ENCODE data around the gene SLC7A10. TPM values are rescaled to one million over a fixed set of nuclear protein-coding genes. Genes with fewer than 3 reads are reported as not detected.

The SLC7A10 gene
- polyA plus RNA-seq, 1 of the 3 experiments (the other 2 are of a cell fraction) = 0.02 TPM

DNA sequence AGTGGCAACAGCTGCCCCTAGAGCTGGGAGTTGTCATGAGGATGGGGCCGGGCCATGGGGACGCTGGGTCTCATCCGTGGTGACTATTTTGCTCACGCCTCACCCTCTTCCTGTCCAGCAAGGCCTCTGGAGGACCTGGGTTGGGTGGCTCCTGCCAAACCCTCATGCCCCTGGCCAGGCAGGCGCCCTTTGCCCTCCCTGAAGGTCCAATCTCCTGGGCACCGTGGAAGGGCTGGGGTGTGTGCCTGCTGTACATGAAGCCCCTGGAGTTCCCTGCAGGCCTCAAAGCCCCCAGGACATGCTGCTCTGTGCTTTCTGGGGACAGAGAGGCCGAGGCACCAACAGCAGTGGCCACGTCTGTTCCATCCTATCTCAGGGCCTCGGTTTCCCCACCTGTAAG, 17.7 kb downstream of the SLC7A10 start:
- ChIA-PET POLR2A (no interaction called here), CTCF (interaction anchor here (1.0 to 1.4 kb wide), 4 partner anchors 13 to 570 kb away, joined by 3 to 6 read pairs (median 4); no protein-coding TSS in a partner anchor)
- no peak overlapping the region for H3K4me2 ChIP-seq

More for the DNA sequence above, 17.7 kb downstream of the SLC7A10 start:
- TF ChIP-seq FOSL2 (IDR thresholded peaks at IDR 0.05; ENCODE audit: borderline replicate concordance, low read depth) = no peak
- no peak for TF ChIP-seq GATA2 (CRISPR knock-in tag; IDR thresholded peaks at IDR 0.05)
- no peak for TF ChIP-seq RFX5 (IDR thresholded peaks at IDR 0.05; ENCODE audit: low read length)
- no peak for TF ChIP-seq EP300 (IDR thresholded peaks at IDR 0.05; ENCODE audit: borderline replicate concordance in 1 of 2, low read depth in 1 of 2, low read length in 1 of 2)
- no peak for TF ChIP-seq RAD21 (IDR thresholded peaks at IDR 0.05; ENCODE audit: low read length)
- no peak for TF ChIP-seq TEAD4 (IDR thresholded peaks at IDR 0.05; ENCODE audit: borderline replicate concordance, insufficient read depth)
- TF ChIP-seq MXI1 (IDR thresholded peaks at IDR 0.05; ENCODE audit: low read depth, low read length) = no peak
- TF ChIP-seq, protein P1, sequence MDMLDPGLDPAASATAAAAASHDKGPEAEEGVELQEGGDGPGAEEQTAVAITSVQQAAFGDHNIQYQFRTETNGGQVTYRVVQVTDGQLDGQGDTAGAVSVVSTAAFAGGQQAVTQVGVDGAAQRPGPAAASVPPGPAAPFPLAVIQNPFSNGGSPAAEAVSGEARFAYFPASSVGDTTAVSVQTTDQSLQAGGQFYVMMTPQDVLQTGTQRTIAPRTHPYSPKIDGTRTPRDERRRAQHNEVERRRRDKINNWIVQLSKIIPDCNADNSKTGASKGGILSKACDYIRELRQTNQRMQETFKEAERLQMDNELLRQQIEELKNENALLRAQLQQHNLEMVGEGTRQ (IDR thresholded peaks at IDR 0.05; ENCODE audit: borderline replicate concordance, low read depth, low read length) = no peak
- no peak for TF ChIP-seq TCF12 (IDR thresholded peaks at IDR 0.05)
- TF ChIP-seq, protein P2, sequence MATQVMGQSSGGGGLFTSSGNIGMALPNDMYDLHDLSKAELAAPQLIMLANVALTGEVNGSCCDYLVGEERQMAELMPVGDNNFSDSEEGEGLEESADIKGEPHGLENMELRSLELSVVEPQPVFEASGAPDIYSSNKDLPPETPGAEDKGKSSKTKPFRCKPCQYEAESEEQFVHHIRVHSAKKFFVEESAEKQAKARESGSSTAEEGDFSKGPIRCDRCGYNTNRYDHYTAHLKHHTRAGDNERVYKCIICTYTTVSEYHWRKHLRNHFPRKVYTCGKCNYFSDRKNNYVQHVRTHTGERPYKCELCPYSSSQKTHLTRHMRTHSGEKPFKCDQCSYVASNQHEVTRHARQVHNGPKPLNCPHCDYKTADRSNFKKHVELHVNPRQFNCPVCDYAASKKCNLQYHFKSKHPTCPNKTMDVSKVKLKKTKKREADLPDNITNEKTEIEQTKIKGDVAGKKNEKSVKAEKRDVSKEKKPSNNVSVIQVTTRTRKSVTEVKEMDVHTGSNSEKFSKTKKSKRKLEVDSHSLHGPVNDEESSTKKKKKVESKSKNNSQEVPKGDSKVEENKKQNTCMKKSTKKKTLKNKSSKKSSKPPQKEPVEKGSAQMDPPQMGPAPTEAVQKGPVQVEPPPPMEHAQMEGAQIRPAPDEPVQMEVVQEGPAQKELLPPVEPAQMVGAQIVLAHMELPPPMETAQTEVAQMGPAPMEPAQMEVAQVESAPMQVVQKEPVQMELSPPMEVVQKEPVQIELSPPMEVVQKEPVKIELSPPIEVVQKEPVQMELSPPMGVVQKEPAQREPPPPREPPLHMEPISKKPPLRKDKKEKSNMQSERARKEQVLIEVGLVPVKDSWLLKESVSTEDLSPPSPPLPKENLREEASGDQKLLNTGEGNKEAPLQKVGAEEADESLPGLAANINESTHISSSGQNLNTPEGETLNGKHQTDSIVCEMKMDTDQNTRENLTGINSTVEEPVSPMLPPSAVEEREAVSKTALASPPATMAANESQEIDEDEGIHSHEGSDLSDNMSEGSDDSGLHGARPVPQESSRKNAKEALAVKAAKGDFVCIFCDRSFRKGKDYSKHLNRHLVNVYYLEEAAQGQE (IDR thresholded peaks at IDR 0.05; ENCODE audit: low read depth, low read length) = no peak
- no peak for TF ChIP-seq ELF1 (IDR thresholded peaks at IDR 0.05)
- TF ChIP-seq NRF1 (IDR thresholded peaks at IDR 0.05; ENCODE audit: low read depth, low read length) = no peak
- TF ChIP-seq CHD2 (IDR thresholded peaks at IDR 0.05; ENCODE audit: low read length, partially characterized antibody) = no peak
- TF ChIP-seq, protein P3, sequence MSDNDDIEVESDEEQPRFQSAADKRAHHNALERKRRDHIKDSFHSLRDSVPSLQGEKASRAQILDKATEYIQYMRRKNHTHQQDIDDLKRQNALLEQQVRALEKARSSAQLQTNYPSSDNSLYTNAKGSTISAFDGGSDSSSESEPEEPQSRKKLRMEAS (IDR thresholded peaks at IDR 0.05; ENCODE audit: low read depth) = no peak
- TF ChIP-seq NFIC (IDR thresholded peaks at IDR 0.05; ENCODE audit: borderline replicate concordance) = no peak
- TF ChIP-seq MEF2A (IDR thresholded peaks at IDR 0.05; ENCODE audit: borderline replicate concordance, low read depth) = no peak
- TF ChIP-seq, protein P4, sequence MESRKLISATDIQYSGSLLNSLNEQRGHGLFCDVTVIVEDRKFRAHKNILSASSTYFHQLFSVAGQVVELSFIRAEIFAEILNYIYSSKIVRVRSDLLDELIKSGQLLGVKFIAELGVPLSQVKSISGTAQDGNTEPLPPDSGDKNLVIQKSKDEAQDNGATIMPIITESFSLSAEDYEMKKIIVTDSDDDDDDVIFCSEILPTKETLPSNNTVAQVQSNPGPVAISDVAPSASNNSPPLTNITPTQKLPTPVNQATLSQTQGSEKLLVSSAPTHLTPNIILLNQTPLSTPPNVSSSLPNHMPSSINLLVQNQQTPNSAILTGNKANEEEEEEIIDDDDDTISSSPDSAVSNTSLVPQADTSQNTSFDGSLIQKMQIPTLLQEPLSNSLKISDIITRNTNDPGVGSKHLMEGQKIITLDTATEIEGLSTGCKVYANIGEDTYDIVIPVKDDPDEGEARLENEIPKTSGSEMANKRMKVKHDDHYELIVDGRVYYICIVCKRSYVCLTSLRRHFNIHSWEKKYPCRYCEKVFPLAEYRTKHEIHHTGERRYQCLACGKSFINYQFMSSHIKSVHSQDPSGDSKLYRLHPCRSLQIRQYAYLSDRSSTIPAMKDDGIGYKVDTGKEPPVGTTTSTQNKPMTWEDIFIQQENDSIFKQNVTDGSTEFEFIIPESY (IDR thresholded peaks at IDR 0.05; ENCODE audit: borderline replicate concordance, low read depth) = no peak
- TF ChIP-seq GABPA (IDR thresholded peaks at IDR 0.05; ENCODE audit: low read depth) = no peak
- H4K20me1 ChIP-seq (ENCODE audit: insufficient read depth) = no peaks in the 10 kb centered on the region
- DNase-seq = peak; percentile 28
- H3K9me3 ChIP-seq = no peaks in the 10 kb centered on the region
- no peaks in the 10 kb centered on the region; a peak in 1 of 4 replicates for H3K4me1 ChIP-seq (ENCODE audit: control insufficient read depth in 1 of 2, insufficient read depth in 2 of 2, low read depth in 1 of 2, low read length in 1 of 2)
- H3K36me3 ChIP-seq (replicated peaks in 1 of 2; ENCODE audit: control insufficient read depth in 1 of 2, insufficient read depth in 2 of 2, low read length in 1 of 2) = peaks cover 0 to 3% of the 10 kb centered on the region in 2 experiments
- no peaks in the 10 kb centered on the region for H3K9me2 ChIP-seq
- 92% methylated on average over 2 of the region's 9 CpGs for WGBS (ENCODE audit: low lambda C conversion rate)
- H3F3A ChIP-seq (replicated peaks; ENCODE audit: insufficient read depth) = no peaks in the 10 kb centered on the region
- no peak overlapping the region for H2AFZ ChIP-seq (ENCODE audit: low read depth)
- no peaks in the 10 kb centered on the region for H3K27me3 ChIP-seq (ENCODE audit: insufficient read depth)
- no peak overlapping the region for H3K9ac ChIP-seq
- no peak overlapping the region for H3K4me3 ChIP-seq (ENCODE audit: low read depth in 2 of 2, low read length in 1 of 2)
- no peak overlapping the region for H3K27ac ChIP-seq (ENCODE audit: low read depth in 2 of 2, low read length in 1 of 2)
- no peaks in the 10 kb centered on the region for H3K79me2 ChIP-seq (ENCODE audit: insufficient read depth)

Measured in SK-N-SH (cell line).